ENCODE measurements around the gene ARFGAP1. TPM values are rescaled to one million over a fixed set of nuclear protein-coding genes. Genes with fewer than 3 reads are reported as not detected.

ARFGAP1 gene
- total and polyA plus RNA-seq, 4 donors, result 47.0 to 108 (median 87.6) TPM

DNA sequence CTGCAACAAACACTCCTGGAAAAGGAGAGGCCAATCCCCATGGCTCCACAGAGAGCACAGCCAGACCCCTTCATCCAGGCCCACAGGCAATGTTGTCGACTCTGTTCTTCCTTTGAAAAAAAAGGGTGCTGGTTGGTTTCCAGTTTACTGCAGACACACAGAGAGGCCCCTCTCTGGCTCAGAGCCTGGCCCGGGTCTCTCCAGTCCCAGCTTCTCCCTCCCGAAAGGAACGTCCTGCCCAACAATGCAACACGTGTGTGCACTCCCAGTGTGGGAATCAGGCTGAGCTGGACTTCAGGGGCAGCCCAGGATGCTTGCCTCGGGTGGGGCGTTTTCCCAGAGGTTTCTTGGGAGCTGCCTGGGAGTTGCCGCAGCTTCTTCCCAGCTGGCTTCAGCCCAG lies 13.8 kb upstream of the ARFGAP1 start:
- DNase-seq (peak; percentile 89 to 96 (median 93)), ATAC-seq (ENCODE audit: insufficient read depth, low FRiP score) (no peak)
- no peak overlapping the region for H3K4me3 ChIP-seq
- 35 to 54% methylated on average over 8 of the region's 8 CpGs for WGBS, 2 donors
- TF ChIP-seq, protein P1, sequence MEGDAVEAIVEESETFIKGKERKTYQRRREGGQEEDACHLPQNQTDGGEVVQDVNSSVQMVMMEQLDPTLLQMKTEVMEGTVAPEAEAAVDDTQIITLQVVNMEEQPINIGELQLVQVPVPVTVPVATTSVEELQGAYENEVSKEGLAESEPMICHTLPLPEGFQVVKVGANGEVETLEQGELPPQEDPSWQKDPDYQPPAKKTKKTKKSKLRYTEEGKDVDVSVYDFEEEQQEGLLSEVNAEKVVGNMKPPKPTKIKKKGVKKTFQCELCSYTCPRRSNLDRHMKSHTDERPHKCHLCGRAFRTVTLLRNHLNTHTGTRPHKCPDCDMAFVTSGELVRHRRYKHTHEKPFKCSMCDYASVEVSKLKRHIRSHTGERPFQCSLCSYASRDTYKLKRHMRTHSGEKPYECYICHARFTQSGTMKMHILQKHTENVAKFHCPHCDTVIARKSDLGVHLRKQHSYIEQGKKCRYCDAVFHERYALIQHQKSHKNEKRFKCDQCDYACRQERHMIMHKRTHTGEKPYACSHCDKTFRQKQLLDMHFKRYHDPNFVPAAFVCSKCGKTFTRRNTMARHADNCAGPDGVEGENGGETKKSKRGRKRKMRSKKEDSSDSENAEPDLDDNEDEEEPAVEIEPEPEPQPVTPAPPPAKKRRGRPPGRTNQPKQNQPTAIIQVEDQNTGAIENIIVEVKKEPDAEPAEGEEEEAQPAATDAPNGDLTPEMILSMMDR (IDR thresholded peaks at IDR 0.05; ENCODE audit: control extremely low read depth, extremely low read depth), result no peak
- no peaks in the 10 kb centered on the region for H3K36me3 ChIP-seq (ENCODE audit: control insufficient read depth in 4 of 4, insufficient read depth in 4 of 4, low read length in 4 of 4)
- H3K9me3 ChIP-seq (ENCODE audit: control insufficient read depth in 4 of 4, insufficient read depth in 3 of 4, low read length in 3 of 4), result peaks cover 0 to 4% (median 0%) of the 10 kb centered on the region in 4 donors
- no peak overlapping the region for H3K9ac ChIP-seq (ENCODE audit: insufficient read depth in 1 of 2, low read length in 2 of 2)
- peaks cover 0 to 61% (median 24%) of the 10 kb centered on the region in 5 donors for H3K4me1 ChIP-seq (ENCODE audit: control insufficient read depth in 5 of 5, insufficient read depth in 5 of 5, low read length in 5 of 5)
- H3K27ac ChIP-seq (ENCODE audit: low read depth in 1 of 2, low read length in 1 of 2), result no peak overlapping the region
- H3K27me3 ChIP-seq (ENCODE audit: control insufficient read depth in 3 of 3, insufficient read depth in 3 of 3, low read length in 2 of 3), result peaks cover 0 to 13% (median 7%) of the 10 kb centered on the region in 3 donors

DNA sequence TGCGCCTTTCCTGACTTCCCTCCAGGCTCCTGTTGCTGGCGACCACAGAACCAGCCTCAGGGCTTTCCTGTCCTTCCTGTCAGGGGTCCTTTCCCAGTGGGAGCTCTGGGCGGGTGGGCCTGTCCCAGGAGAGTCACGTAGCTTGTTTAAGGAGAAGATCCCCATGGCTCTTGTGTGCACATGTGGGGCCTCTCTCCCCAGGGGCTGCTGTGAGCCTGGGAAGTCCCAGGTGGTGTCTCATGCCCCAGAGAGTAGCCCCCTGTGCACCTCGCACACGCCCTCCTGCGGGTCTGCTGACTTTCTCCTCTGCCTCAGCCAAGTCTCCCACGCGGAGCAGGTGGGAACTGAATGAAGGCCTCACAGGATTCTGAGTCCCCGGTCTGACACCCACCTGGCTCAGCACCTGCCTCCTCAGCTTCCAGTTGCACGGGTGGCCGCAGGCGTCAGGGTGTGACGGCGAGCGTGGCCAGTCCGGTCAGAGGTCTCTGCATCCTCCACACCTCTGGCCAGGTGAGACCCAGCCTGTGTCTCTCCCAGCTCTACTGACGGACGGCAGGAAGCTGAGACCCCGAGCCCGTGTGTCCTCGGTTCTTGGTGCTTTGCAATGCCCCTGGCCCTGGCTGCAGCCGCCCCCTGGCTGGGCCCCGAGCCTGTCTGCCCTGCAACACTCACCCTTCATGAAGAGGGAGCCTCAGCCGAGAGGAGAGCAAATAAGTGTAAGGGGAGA lies 12.7 kb upstream of the ARFGAP1 start:
- TF ChIP-seq, protein P1 (IDR thresholded peaks at IDR 0.05; ENCODE audit: control extremely low read depth, extremely low read depth), result no peak
- ATAC-seq (ENCODE audit: insufficient read depth, low FRiP score), result no peak
- peaks cover 0 to 4% (median 0%) of the 10 kb centered on the region in 4 donors for H3K9me3 ChIP-seq (ENCODE audit: control insufficient read depth in 4 of 4, insufficient read depth in 3 of 4, low read length in 3 of 4)
- H3K9ac ChIP-seq (ENCODE audit: insufficient read depth in 1 of 2, low read length in 2 of 2), result no peak overlapping the region
- peaks cover 0 to 66% (median 24%) of the 10 kb centered on the region in 5 donors for H3K4me1 ChIP-seq (ENCODE audit: control insufficient read depth in 5 of 5, insufficient read depth in 5 of 5, low read length in 5 of 5)
- DNase-seq, result no peak
- H3K4me3 ChIP-seq, result no peak overlapping the region
- H3K27ac ChIP-seq (ENCODE audit: low read depth in 1 of 2, low read length in 1 of 2), result no peak overlapping the region
- peaks cover 0 to 12% (median 7%) of the 10 kb centered on the region in 3 donors for H3K27me3 ChIP-seq (ENCODE audit: control insufficient read depth in 3 of 3, insufficient read depth in 3 of 3, low read length in 2 of 3)
- WGBS, 2 donors, result 71 to 87% methylated on average over 25 of the region's 25 CpGs
- no peaks in the 10 kb centered on the region for H3K36me3 ChIP-seq (ENCODE audit: control insufficient read depth in 4 of 4, insufficient read depth in 4 of 4, low read length in 4 of 4)

DNA sequence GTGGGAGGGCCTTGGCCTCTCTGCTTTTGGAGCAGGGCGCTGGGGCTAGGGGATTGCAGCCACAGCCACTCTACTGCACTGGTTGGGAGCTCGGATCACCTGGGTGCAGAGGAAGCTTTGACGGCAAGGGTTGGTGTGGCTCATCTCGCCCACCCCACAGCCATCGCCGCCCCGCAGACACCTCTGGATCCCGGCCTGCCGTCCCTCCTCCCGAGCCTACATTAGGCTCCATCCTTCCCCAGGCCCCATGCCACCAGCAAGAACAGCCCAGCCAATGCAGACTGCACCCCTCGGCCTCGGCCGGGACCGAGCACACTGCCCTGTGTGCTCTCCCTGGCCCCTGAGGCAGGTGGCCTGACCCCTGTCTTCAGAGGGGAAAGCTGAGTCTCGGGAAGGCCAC lies 12.1 kb upstream of the ARFGAP1 start:
- Histone ChIP-seq H3K4me1 (ENCODE audit: control insufficient read depth in 5 of 5, insufficient read depth in 5 of 5, low read length in 5 of 5) (peaks cover 0 to 65% (median 27%) of the 10 kb centered on the region in 5 donors), H3K27ac (ENCODE audit: low read depth in 1 of 2, low read length in 1 of 2) (no peak overlapping the region), H3K4me3 (no peak overlapping the region), H3K9me3 (ENCODE audit: control insufficient read depth in 4 of 4, insufficient read depth in 3 of 4, low read length in 3 of 4) (peaks cover 0 to 4% (median 0%) of the 10 kb centered on the region in 4 donors), H3K36me3 (ENCODE audit: control insufficient read depth in 4 of 4, insufficient read depth in 4 of 4, low read length in 4 of 4) (no peaks in the 10 kb centered on the region), H3K27me3 (ENCODE audit: control insufficient read depth in 3 of 3, insufficient read depth in 3 of 3, low read length in 2 of 3) (peaks cover 0 to 7% (median 7%) of the 10 kb centered on the region in 3 donors), H3K9ac (ENCODE audit: insufficient read depth in 1 of 2, low read length in 2 of 2) (no peak overlapping the region)
- WGBS, 2 donors, result 84 to 87% methylated on average over 15 of the region's 15 CpGs
- DNase-seq, result no peak
- no peak for ATAC-seq (ENCODE audit: insufficient read depth, low FRiP score)
- TF ChIP-seq, protein P1 (IDR thresholded peaks at IDR 0.05; ENCODE audit: control extremely low read depth, extremely low read depth), result no peak
